Neuronal stem cell (in vitro differentiated cells): ENCODE results near the gene RELL1.

ENCODE experiments used
- DNase-seq: peaks from one replicate; pipeline ENCODE4 v3.0.0-alpha.2; 2013; ENCODE audit warnings: low spot score
- H2AFZ ChIP-seq: one replicate; pipeline ENCODE4 v1.6.1; 2013; ENCODE audit warnings: mild to moderate bottlenecking, low read length, inconsistent platforms
- H2AK5ac ChIP-seq: 2 replicates; pipeline ENCODE4 v1.6.1; 2013; ENCODE audit warnings: low read depth, mild to moderate bottlenecking, inconsistent platforms, low read length, moderate library complexity, mixed read lengths
- H2BK120ac ChIP-seq: 2 replicates; pipeline ENCODE4 v1.6.1; 2013; ENCODE audit warnings: low read depth, mild to moderate bottlenecking, inconsistent platforms, low read length, moderate library complexity, mixed read lengths
- H2BK12ac ChIP-seq: one replicate; pipeline ENCODE4 v1.6.1; 2013; ENCODE audit warnings: low read length, inconsistent platforms
- H2BK15ac ChIP-seq: 2 replicates; pipeline ENCODE4 v1.6.1; 2013; ENCODE audit warnings: mild to moderate bottlenecking, low read length, inconsistent platforms, mixed read lengths
- H2BK5ac ChIP-seq: one replicate; pipeline ENCODE4 v1.6.1; 2013; ENCODE audit warnings: inconsistent platforms, mild to moderate bottlenecking, low read length, moderate library complexity
- H3K14ac ChIP-seq: one replicate; pipeline ENCODE4 v1.6.1; 2013; ENCODE audit warnings: low read length, inconsistent platforms
- H3K18ac ChIP-seq: 2 replicates; pipeline ENCODE4 v1.6.1; 2013; ENCODE audit warnings: low read length, inconsistent platforms
- H3K23ac ChIP-seq: 2 replicates; pipeline ENCODE4 v1.6.1; 2013; ENCODE audit warnings: low read depth, mild to moderate bottlenecking, mixed read lengths, low read length, inconsistent platforms; ENCODE audit not compliant: poor library complexity
- H3K27ac ChIP-seq: replicated peaks from 3 replicates; pipeline ENCODE4 v1.5.1; 2013; ENCODE audit warnings: low read length, inconsistent platforms
- H3K27me3 ChIP-seq, 3 experiments: 2 replicates each; pipeline ENCODE4 v1.6.1; 2013; ENCODE audit warnings: low read length in 3 of 3, mild to moderate bottlenecking in 2 of 3, inconsistent platforms in 1 of 3, low read depth in 1 of 3, mixed read lengths in 1 of 3, moderate library complexity in 1 of 3; ENCODE audit not compliant: control insufficient read depth in 3 of 3, insufficient read depth in 3 of 3
- H3K36me3 ChIP-seq, 2 donors: replicated peaks in 1 of 2; 2 replicates each; pipeline ENCODE4 v1.6.1; 2013; ENCODE audit warnings: low read length in 2 of 2; ENCODE audit not compliant: control insufficient read depth in 2 of 2, insufficient read depth in 2 of 2
- H3K4ac ChIP-seq: 2 replicates; pipeline ENCODE4 v1.6.1; 2013; ENCODE audit warnings: inconsistent platforms, mild to moderate bottlenecking, low read length, moderate library complexity
- H3K4me1 ChIP-seq, 2 donors: 1 replicate in 1 of 2; 2 replicates in 1 of 2; pipeline ENCODE4 v1.6.1; 2013; ENCODE audit warnings: low read length in 2 of 2, low read depth in 1 of 2; ENCODE audit not compliant: control insufficient read depth in 2 of 2, insufficient read depth in 1 of 2
- H3K4me2 ChIP-seq: one replicate; pipeline ENCODE4 v1.6.1; 2013; ENCODE audit warnings: mild to moderate bottlenecking, low read length, inconsistent platforms; ENCODE audit not compliant: insufficient read depth, poor library complexity, severe bottlenecking
- H3K4me3 ChIP-seq, 2 donors: 2 replicates each; pipeline ENCODE4 v1.5.1; 2013; ENCODE audit warnings: low read length in 2 of 2, mild to moderate bottlenecking in 2 of 2, inconsistent platforms in 1 of 2, moderate library complexity in 1 of 2
- H3K79me1 ChIP-seq: one replicate; pipeline ENCODE4 v1.6.1; 2013; ENCODE audit warnings: low read depth, mild to moderate bottlenecking, inconsistent platforms, low read length, moderate library complexity
- H3K9ac ChIP-seq: one replicate; pipeline ENCODE4 v1.6.1; 2013; ENCODE audit warnings: mild to moderate bottlenecking, low read depth, low read length, inconsistent platforms; ENCODE audit not compliant: poor library complexity
- H3K9me3 ChIP-seq, 2 donors: replicated peaks in 1 of 2; 2 replicates each; pipeline versions ENCODE3 to v1.6.1; 2013; ENCODE audit warnings: low read length in 2 of 2, mild to moderate bottlenecking in 2 of 2, inconsistent platforms in 1 of 2, low read depth in 1 of 2, mixed read lengths in 1 of 2, moderate library complexity in 1 of 2; ENCODE audit not compliant: control insufficient read depth in 2 of 2, insufficient read depth in 1 of 2
- H4K8ac ChIP-seq: one replicate; pipeline ENCODE4 v1.6.1; 2013; ENCODE audit warnings: low read depth, mild to moderate bottlenecking, inconsistent platforms, low read length, moderate library complexity
- H4K91ac ChIP-seq: one replicate; pipeline ENCODE4 v1.6.1; 2013; ENCODE audit warnings: low read length, low read depth, mild to moderate bottlenecking, inconsistent platforms; ENCODE audit not compliant: poor library complexity
- WGBS, 2 donors: extraction: QIAGEN DNeasy Blood & Tissue Kit; methylation state at CpG; one replicate each; pipeline ENCODE4 v1.1.7; 2013; ENCODE audit warnings: missing lambda C conversion rate in 2 of 2, mixed read lengths in 1 of 2; ENCODE audit not compliant: insufficient read length in 2 of 2, insufficient replicate concordance in 1 of 2; ENCODE audit errors: extremely low coverage in 2 of 2; 5-methylcytosine and 5-hydroxymethylcytosine counted together

The RELL1 gene

DNA sequence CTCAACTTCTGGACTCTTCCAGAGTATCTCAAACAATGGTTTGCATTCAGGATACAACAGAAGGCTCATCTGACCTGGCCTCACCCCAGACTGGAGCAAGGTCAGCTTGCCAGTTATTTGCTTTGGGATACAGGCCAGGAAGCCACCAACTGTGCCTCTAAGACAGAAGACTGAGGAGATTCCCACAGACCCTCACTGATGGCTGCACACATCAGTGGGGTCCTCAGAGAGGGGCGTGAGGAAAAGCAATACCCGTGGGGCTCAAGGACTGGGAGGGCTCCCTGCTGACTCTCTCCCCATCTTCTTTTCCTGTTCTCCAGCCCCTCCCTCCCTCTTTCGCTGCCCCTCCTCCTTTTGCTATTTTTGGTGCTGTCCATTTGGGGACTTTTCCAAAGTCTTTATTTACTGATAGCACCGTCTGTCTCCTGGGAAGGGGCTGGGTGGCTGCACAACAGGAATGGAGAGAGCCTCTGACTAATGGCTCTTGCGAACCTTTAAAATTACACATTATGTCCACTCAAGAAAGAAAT, 23.2 kb downstream of the RELL1 start:
- H2BK120ac ChIP-seq = no peak overlapping the region
- H3K36me3 ChIP-seq = no peaks in the 10 kb centered on the region
- no peak overlapping the region for H2BK5ac ChIP-seq
- H3K4ac ChIP-seq = no peak overlapping the region
- no peak overlapping the region for H2AK5ac ChIP-seq
- H4K91ac ChIP-seq = no peak overlapping the region
- H3K18ac ChIP-seq = no peak overlapping the region
- no peak overlapping the region for H3K9ac ChIP-seq
- no peak overlapping the region for H3K4me2 ChIP-seq
- H3K4me3 ChIP-seq = no peak overlapping the region
- H3K79me1 ChIP-seq = no peaks in the 10 kb centered on the region
- no peaks in the 10 kb centered on the region for H3K27me3 ChIP-seq
- DNase-seq = no peak
- H3K9me3 ChIP-seq = peaks cover 0 to 6% of the 10 kb centered on the region in 2 donors
- no peak overlapping the region for H3K23ac ChIP-seq
- H2BK12ac ChIP-seq = no peak overlapping the region
- H3K27ac ChIP-seq = peak overlapping the region; percentile 5
- no peak overlapping the region for H4K8ac ChIP-seq
- peaks cover 25 to 35% of the 10 kb centered on the region in 2 donors for H3K4me1 ChIP-seq
- WGBS, 2 donors = no CpG with 5 or more reads among the region's 5 CpGs
- no peak overlapping the region for H2BK15ac ChIP-seq
- peak overlapping the region; percentile 2 for H2AFZ ChIP-seq
- no peak overlapping the region for H3K14ac ChIP-seq

GRCh38 chr4:37662251-37662650, 23.9 kb downstream of the RELL1 start:
- H3K27ac ChIP-seq = no peak overlapping the region
- no peak overlapping the region for H2BK15ac ChIP-seq
- no peak for DNase-seq
- no peak overlapping the region for H3K18ac ChIP-seq
- H4K8ac ChIP-seq = no peak overlapping the region
- H3K9me3 ChIP-seq = peaks cover 0 to 3% of the 10 kb centered on the region in 2 donors
- no peak overlapping the region for H3K4me3 ChIP-seq
- no peak overlapping the region for H4K91ac ChIP-seq
- H3K14ac ChIP-seq = no peak overlapping the region
- no peak overlapping the region for H2BK120ac ChIP-seq
- no peak overlapping the region for H2AK5ac ChIP-seq
- no peak overlapping the region for H2AFZ ChIP-seq
- no peaks in the 10 kb centered on the region for H3K36me3 ChIP-seq
- no peaks in the 10 kb centered on the region for H3K27me3 ChIP-seq
- WGBS, 2 donors = no CpG with 5 or more reads among the region's 1 CpG
- H2BK12ac ChIP-seq = no peak overlapping the region
- H3K23ac ChIP-seq = no peak overlapping the region
- H3K4me1 ChIP-seq = peaks cover 25 to 35% of the 10 kb centered on the region in 2 donors
- no peaks in the 10 kb centered on the region for H3K79me1 ChIP-seq
- H3K9ac ChIP-seq = no peak overlapping the region
- no peak overlapping the region for H3K4me2 ChIP-seq
- no peak overlapping the region for H2BK5ac ChIP-seq
- no peak overlapping the region for H3K4ac ChIP-seq

DNA sequence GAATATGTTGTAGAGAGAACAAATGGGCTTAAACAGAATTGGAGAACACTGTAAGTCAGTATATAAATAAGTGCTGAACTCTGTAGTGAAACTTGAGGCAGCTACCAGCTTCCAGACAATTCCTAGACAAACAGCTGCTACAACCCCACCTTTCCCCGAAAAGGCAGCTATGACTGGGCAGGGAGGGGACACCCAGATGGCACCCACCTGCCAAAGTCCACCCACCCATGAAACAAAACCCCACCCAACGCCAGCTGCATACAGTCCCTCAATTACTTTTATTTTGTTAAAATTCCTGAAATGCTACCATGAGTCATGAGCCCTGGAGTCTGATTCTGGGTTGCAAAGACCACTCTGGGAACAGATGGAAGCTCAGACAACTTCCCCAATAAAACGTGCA, 24.4 kb downstream of the RELL1 start:
- H3K79me1 ChIP-seq = no peaks in the 10 kb centered on the region
- DNase-seq = no peak
- H3K36me3 ChIP-seq = no peaks in the 10 kb centered on the region
- no peak overlapping the region for H2AFZ ChIP-seq
- H3K4ac ChIP-seq = no peak overlapping the region
- H4K8ac ChIP-seq = no peak overlapping the region
- H2BK15ac ChIP-seq = no peak overlapping the region
- H3K4me3 ChIP-seq = no peak overlapping the region
- H3K9me3 ChIP-seq = peaks cover 0 to under 1% of the 10 kb centered on the region in 2 donors
- H3K18ac ChIP-seq = no peak overlapping the region
- no peaks in the 10 kb centered on the region for H3K27me3 ChIP-seq
- no peak overlapping the region for H3K23ac ChIP-seq
- H3K9ac ChIP-seq = no peak overlapping the region
- H4K91ac ChIP-seq = no peak overlapping the region
- WGBS, 2 donors = no CpG with 5 or more reads among the region's 3 CpGs
- no peak overlapping the region for H2BK120ac ChIP-seq
- no peak overlapping the region for H2BK5ac ChIP-seq
- no peak overlapping the region for H2AK5ac ChIP-seq
- no peak overlapping the region for H3K27ac ChIP-seq
- no peak overlapping the region for H3K4me2 ChIP-seq
- H3K14ac ChIP-seq = no peak overlapping the region
- peaks cover 24 to 35% of the 10 kb centered on the region in 2 donors for H3K4me1 ChIP-seq
- H2BK12ac ChIP-seq = no peak overlapping the region

GRCh38 chr4:37659696-37660095, 26.5 kb downstream of the RELL1 start:
- H3K27me3 ChIP-seq = no peaks in the 10 kb centered on the region
- H3K4me1 ChIP-seq = peaks cover 14 to 22% of the 10 kb centered on the region in 2 donors
- H4K8ac ChIP-seq = no peak overlapping the region
- H3K23ac ChIP-seq = no peak overlapping the region
- no peak overlapping the region for H3K14ac ChIP-seq
- no peak overlapping the region for H2BK120ac ChIP-seq
- H2AFZ ChIP-seq = no peak overlapping the region
- no peak overlapping the region for H3K4me3 ChIP-seq
- peaks cover 0 to 1% of the 10 kb centered on the region in 2 donors for H3K36me3 ChIP-seq
- H3K27ac ChIP-seq = no peak overlapping the region
- peaks cover 2% of the 10 kb centered on the region for H3K79me1 ChIP-seq
- DNase-seq = no peak
- no peak overlapping the region for H2BK12ac ChIP-seq
- H3K9me3 ChIP-seq = peaks cover 7 to 8% of the 10 kb centered on the region in 2 donors
- H3K4ac ChIP-seq = no peak overlapping the region
- WGBS, 2 donors = no CpG with 5 or more reads among the region's 3 CpGs
- no peak overlapping the region for H2BK15ac ChIP-seq
- H2BK5ac ChIP-seq = no peak overlapping the region
- H3K4me2 ChIP-seq = no peak overlapping the region
- no peak overlapping the region for H2AK5ac ChIP-seq
- no peak overlapping the region for H4K91ac ChIP-seq
- no peak overlapping the region for H3K9ac ChIP-seq
- no peak overlapping the region for H3K18ac ChIP-seq
